Measurements from ENCODE around the gene CFAP100.

CFAP100 gene

DNA sequence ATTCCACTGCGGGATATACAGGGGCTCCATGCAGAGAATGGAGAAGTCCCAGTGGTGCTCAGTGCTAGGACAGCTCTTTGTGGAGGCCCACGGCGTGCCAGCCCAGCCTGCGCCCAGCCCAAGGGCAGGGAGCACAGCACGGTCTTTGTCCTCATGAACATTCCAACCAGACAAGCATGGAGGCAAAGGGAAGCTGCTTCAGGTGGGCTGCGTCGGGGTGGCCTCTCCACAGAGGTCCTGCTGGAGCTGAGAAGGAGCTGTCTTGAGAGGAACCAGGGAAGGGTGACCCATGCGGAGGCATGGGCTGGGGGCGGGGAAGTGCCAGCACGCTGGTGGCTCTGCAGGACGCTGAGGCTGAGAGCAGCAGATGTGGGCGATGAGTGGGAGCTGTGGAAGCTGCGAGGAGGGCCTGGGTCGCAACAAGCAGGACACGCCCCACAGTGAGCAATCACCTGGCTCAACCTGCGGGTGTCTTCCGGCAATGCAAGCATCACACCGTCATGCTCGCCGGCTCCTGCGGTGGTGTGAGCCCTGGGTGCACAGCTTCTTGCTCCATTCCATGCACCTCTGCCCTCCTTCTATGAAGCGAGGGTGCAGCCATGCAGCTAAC is 23.5 kb upstream of the CFAP100 start:
- Histone ChIP-seq H3K9me3 (ENCODE audit: control extremely low read depth in 1 of 5, control insufficient read depth in 4 of 5, insufficient read depth in 2 of 5, low read depth in 1 of 5, low read length in 4 of 5) (no peaks in the 10 kb centered on the region), H3K4me3 (ENCODE audit: control insufficient read depth in 1 of 7, extremely low read depth in 1 of 7, insufficient read depth in 4 of 7, low read depth in 2 of 7, low read length in 6 of 7) (no peak overlapping the region), H3K27me3 (replicated peaks in 2 of 5; ENCODE audit: control insufficient read depth in 4 of 5, insufficient read depth in 5 of 5, low read length in 4 of 5) (peaks cover 0 to 3% (median 0%) of the 10 kb centered on the region in 5 experiments), H3K27ac (ENCODE audit: insufficient read depth in 1 of 2, low read depth in 1 of 2, low read length in 2 of 2, poor library complexity in 1 of 2, severe bottlenecking in 2 of 2) (no peak overlapping the region), H3K4me1 (ENCODE audit: control extremely low read depth in 1 of 4, control insufficient read depth in 4 of 4, insufficient read depth in 4 of 4, low read length in 3 of 4) (no peaks in the 10 kb centered on the region), H3K36me3 (ENCODE audit: control insufficient read depth in 4 of 4, insufficient read depth in 4 of 4, low read length in 3 of 4) (no peaks in the 10 kb centered on the region)
- DNase-seq, result no peak
- ChIA-PET POLR2A (no interaction called here), CTCF (interaction anchor here (0.6 kb wide), 1 partner anchor 39 kb away, joined by 5 read pairs; no protein-coding TSS in a partner anchor)
- 96% methylated on average over 22 of the region's 22 CpGs for WGBS (ENCODE audit: insufficient coverage)

DNA sequence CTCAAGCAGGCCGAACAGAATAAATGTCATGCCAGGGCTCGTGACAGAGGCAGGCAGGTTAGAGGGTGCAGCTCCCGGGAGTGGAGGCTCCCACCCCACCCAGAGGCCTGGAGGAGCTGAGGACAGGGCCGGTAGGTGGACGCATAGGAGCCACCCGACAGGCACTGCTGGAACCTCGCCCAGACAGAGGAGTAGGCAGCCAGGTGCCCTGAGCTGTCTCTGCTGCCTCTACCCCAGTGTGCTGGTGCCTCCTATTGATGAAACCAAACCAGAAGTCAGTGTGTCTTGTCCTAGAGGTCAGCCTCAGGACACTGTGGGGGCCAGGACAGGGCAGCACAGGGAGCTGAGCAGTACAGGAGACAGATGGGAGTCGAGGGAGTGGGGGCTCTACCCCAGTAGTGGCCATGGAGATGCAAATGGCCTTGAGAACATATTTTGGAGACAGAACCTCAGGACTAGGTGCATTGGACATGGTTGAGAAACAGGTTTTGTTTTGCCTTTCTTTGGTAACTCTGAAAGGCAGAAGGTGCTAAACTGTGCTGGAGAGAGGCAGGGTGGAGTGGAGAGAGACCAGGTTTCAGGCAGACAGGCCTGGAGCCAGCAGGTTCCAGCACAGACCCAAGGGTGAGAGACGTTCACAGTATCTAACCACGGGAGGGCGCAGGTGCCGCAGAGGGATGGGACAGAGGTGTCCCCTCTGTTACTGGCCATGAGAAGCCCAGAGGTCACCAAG is 22.1 kb upstream of the CFAP100 start:
- CTCF ChIA-PET, result no interaction called here
- 98% methylated on average over 12 of the region's 12 CpGs for WGBS (ENCODE audit: insufficient coverage)
- no peak overlapping the region for H3K27ac ChIP-seq (ENCODE audit: insufficient read depth in 1 of 2, low read depth in 1 of 2, low read length in 2 of 2, poor library complexity in 1 of 2, severe bottlenecking in 2 of 2)
- POLR2A ChIA-PET, result no interaction called here
- no peak overlapping the region for H3K4me3 ChIP-seq (ENCODE audit: control insufficient read depth in 1 of 7, extremely low read depth in 1 of 7, insufficient read depth in 4 of 7, low read depth in 2 of 7, low read length in 6 of 7)
- no peaks in the 10 kb centered on the region for H3K9me3 ChIP-seq (ENCODE audit: control extremely low read depth in 1 of 5, control insufficient read depth in 4 of 5, insufficient read depth in 2 of 5, low read depth in 1 of 5, low read length in 4 of 5)
- DNase-seq, result no peak
- H3K36me3 ChIP-seq (ENCODE audit: control insufficient read depth in 4 of 4, insufficient read depth in 4 of 4, low read length in 3 of 4), result no peaks in the 10 kb centered on the region
- H3K27me3 ChIP-seq (replicated peaks in 2 of 5; ENCODE audit: control insufficient read depth in 4 of 5, insufficient read depth in 5 of 5, low read length in 4 of 5), result peaks cover 0 to 3% (median 0%) of the 10 kb centered on the region in 5 experiments
- H3K4me1 ChIP-seq (ENCODE audit: control extremely low read depth in 1 of 4, control insufficient read depth in 4 of 4, insufficient read depth in 4 of 4, low read length in 3 of 4), result peaks cover 0 to 3% (median 0%) of the 10 kb centered on the region in 4 experiments

GRCh38 chr3:126373146-126373613 is 21.5 kb upstream of the CFAP100 start:
- ChIA-PET CTCF (no interaction called here), POLR2A (no interaction called here)
- Histone ChIP-seq H3K36me3 (ENCODE audit: control insufficient read depth in 4 of 4, insufficient read depth in 4 of 4, low read length in 3 of 4) (no peaks in the 10 kb centered on the region), H3K4me3 (ENCODE audit: control insufficient read depth in 1 of 7, extremely low read depth in 1 of 7, insufficient read depth in 4 of 7, low read depth in 2 of 7, low read length in 6 of 7) (no peak overlapping the region), H3K27me3 (replicated peaks in 2 of 5; ENCODE audit: control insufficient read depth in 4 of 5, insufficient read depth in 5 of 5, low read length in 4 of 5) (peaks cover 0 to 3% (median 0%) of the 10 kb centered on the region in 5 experiments), H3K9me3 (ENCODE audit: control extremely low read depth in 1 of 5, control insufficient read depth in 4 of 5, insufficient read depth in 2 of 5, low read depth in 1 of 5, low read length in 4 of 5) (no peaks in the 10 kb centered on the region), H3K27ac (ENCODE audit: insufficient read depth in 1 of 2, low read depth in 1 of 2, low read length in 2 of 2, poor library complexity in 1 of 2, severe bottlenecking in 2 of 2) (no peak overlapping the region), H3K4me1 (ENCODE audit: control extremely low read depth in 1 of 4, control insufficient read depth in 4 of 4, insufficient read depth in 4 of 4, low read length in 3 of 4) (peaks cover 0 to 6% (median under 1%) of the 10 kb centered on the region in 4 experiments)
- DNase-seq, result no peak
- WGBS (ENCODE audit: insufficient coverage), result 86% methylated on average over 1 of the region's 4 CpGs

- ChIA-PET POLR2A (no interaction called here), CTCF (no interaction called here)
- WGBS (ENCODE audit: insufficient coverage), result 94% methylated on average over 20 of the region's 21 CpGs
- no peak overlapping the region for H3K4me3 ChIP-seq (ENCODE audit: control insufficient read depth in 1 of 7, extremely low read depth in 1 of 7, insufficient read depth in 4 of 7, low read depth in 2 of 7, low read length in 6 of 7)
- peaks cover 0 to 7% (median under 1%) of the 10 kb centered on the region in 4 experiments for H3K4me1 ChIP-seq (ENCODE audit: control extremely low read depth in 1 of 4, control insufficient read depth in 4 of 4, insufficient read depth in 4 of 4, low read length in 3 of 4)
- DNase-seq, result no peak
- H3K9me3 ChIP-seq (ENCODE audit: control extremely low read depth in 1 of 5, control insufficient read depth in 4 of 5, insufficient read depth in 2 of 5, low read depth in 1 of 5, low read length in 4 of 5), result no peaks in the 10 kb centered on the region
- no peak overlapping the region for H3K27ac ChIP-seq (ENCODE audit: insufficient read depth in 1 of 2, low read depth in 1 of 2, low read length in 2 of 2, poor library complexity in 1 of 2, severe bottlenecking in 2 of 2)
- no peaks in the 10 kb centered on the region for H3K36me3 ChIP-seq (ENCODE audit: control insufficient read depth in 4 of 4, insufficient read depth in 4 of 4, low read length in 3 of 4)
- peaks cover 0 to 3% (median 0%) of the 10 kb centered on the region in 5 experiments for H3K27me3 ChIP-seq (replicated peaks in 2 of 5; ENCODE audit: control insufficient read depth in 4 of 5, insufficient read depth in 5 of 5, low read length in 4 of 5)
Observed at GRCh38 chr3:126373682-126374601, 20.8 kb upstream of the CFAP100 start.

- Histone ChIP-seq H3K27me3 (replicated peaks in 2 of 5; ENCODE audit: control insufficient read depth in 4 of 5, insufficient read depth in 5 of 5, low read length in 4 of 5) (peaks cover 0 to 5% (median 0%) of the 10 kb centered on the region in 5 experiments), H3K9me3 (ENCODE audit: control extremely low read depth in 1 of 5, control insufficient read depth in 4 of 5, insufficient read depth in 2 of 5, low read depth in 1 of 5, low read length in 4 of 5) (no peaks in the 10 kb centered on the region), H3K36me3 (ENCODE audit: control insufficient read depth in 4 of 4, insufficient read depth in 4 of 4, low read length in 3 of 4) (no peaks in the 10 kb centered on the region), H3K27ac (ENCODE audit: insufficient read depth in 1 of 2, low read depth in 1 of 2, low read length in 2 of 2, poor library complexity in 1 of 2, severe bottlenecking in 2 of 2) (no peak overlapping the region), H3K4me3 (ENCODE audit: control insufficient read depth in 1 of 7, extremely low read depth in 1 of 7, insufficient read depth in 4 of 7, low read depth in 2 of 7, low read length in 6 of 7) (no peak overlapping the region), H3K4me1 (ENCODE audit: control extremely low read depth in 1 of 4, control insufficient read depth in 4 of 4, insufficient read depth in 4 of 4, low read length in 3 of 4) (peaks cover 0 to 7% (median under 1%) of the 10 kb centered on the region in 4 experiments)
- CTCF ChIA-PET, result no interaction called here
- POLR2A ChIA-PET, result no interaction called here
- 97% methylated on average over 10 of the region's 13 CpGs for WGBS (ENCODE audit: insufficient coverage)
- no peak for DNase-seq
Observed at GRCh38 chr3:126375835-126376331, 18.8 kb upstream of the CFAP100 start.

DNA sequence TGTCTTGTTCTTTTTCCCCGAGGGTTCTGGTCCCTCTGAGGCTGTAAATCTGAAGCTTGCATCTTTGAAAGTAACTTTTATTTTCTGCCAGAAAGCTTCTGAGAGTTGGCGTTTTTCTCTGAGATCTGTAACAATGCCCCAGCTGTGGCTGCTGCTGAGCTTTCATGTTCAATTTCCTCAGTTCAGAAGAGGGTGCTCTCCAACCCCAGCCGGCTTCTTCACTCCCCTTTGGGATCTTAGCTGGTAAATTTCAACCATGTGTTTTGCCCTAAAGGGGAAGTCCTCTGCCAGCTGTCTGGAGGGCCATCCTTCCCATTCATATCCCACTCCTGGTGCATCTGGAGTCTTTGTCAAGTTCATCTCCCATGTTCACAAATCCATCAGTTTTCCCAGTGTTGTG is 18.3 kb upstream of the CFAP100 start:
- WGBS (ENCODE audit: insufficient coverage), result 69% methylated on average over 3 of the region's 3 CpGs
- CTCF ChIA-PET, result no interaction called here
- POLR2A ChIA-PET, result no interaction called here

More for the DNA sequence above, 18.3 kb upstream of the CFAP100 start:
- no peak for DNase-seq
- Histone ChIP-seq H3K4me1 (ENCODE audit: control extremely low read depth in 1 of 4, control insufficient read depth in 4 of 4, insufficient read depth in 4 of 4, low read length in 3 of 4) (peaks cover 0 to 7% (median under 1%) of the 10 kb centered on the region in 4 experiments), H3K4me3 (ENCODE audit: control insufficient read depth in 1 of 7, extremely low read depth in 1 of 7, insufficient read depth in 4 of 7, low read depth in 2 of 7, low read length in 6 of 7) (no peak overlapping the region), H3K9me3 (ENCODE audit: control extremely low read depth in 1 of 5, control insufficient read depth in 4 of 5, insufficient read depth in 2 of 5, low read depth in 1 of 5, low read length in 4 of 5) (no peaks in the 10 kb centered on the region), H3K27me3 (replicated peaks in 2 of 5; ENCODE audit: control insufficient read depth in 4 of 5, insufficient read depth in 5 of 5, low read length in 4 of 5) (peaks cover 0 to 4% (median 0%) of the 10 kb centered on the region in 5 experiments), H3K36me3 (ENCODE audit: control insufficient read depth in 4 of 4, insufficient read depth in 4 of 4, low read length in 3 of 4) (no peaks in the 10 kb centered on the region), H3K27ac (ENCODE audit: insufficient read depth in 1 of 2, low read depth in 1 of 2, low read length in 2 of 2, poor library complexity in 1 of 2, severe bottlenecking in 2 of 2) (no peak overlapping the region)

Measured in common myeloid progenitor, CD34-positive (primary cell).